Limb (tissue), 2 donors: ENCODE measurements around the gene HHIPL1.

Experiments
- DNase-seq, 2 donors: peaks; one replicate each; pipeline ENCODE4 v3.0.0-alpha.2; 2016; ENCODE audit errors: extremely low spot score in 2 of 2

HHIPL1 gene

DNA sequence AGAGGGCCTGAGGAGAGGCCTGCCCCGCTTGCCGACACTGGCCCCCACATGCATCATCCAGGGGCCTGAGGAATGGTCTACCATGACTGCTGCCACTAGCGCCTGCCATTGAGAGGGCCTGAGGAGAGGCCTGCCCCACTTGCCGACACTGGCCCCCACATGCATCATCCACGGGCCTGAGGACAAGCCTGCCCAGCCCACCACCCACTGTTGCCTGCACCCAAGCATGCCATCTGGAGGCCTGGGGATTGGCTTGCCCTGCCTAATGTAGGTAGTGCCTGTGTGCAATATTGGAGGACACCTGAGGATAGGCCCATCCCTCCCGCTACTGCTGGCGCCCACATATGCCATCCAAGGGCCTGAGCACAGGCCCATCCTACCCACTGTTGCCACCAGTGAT, 63.5 kb downstream of the HHIPL1 start:
- no peak for DNase-seq

DNA sequence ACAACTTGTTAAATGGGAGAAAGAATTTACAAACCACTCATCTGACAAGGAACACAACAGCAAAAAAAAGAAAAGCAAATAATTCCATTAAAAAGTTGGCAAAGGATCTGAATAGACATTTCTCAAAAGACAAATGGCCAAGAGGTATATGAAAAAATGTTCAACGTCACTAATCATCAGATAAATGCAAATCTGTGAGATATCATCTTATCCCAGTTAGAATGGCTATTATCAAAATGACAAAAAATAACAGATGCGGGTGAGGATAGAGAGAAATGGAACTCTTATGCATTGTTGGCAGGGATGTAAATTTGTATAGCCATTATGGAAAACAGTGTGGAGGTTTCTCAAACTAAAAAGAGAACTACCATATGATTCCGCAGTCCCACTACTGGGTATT, 69.0 kb downstream of the HHIPL1 start:
- DNase-seq: no peak

DNA sequence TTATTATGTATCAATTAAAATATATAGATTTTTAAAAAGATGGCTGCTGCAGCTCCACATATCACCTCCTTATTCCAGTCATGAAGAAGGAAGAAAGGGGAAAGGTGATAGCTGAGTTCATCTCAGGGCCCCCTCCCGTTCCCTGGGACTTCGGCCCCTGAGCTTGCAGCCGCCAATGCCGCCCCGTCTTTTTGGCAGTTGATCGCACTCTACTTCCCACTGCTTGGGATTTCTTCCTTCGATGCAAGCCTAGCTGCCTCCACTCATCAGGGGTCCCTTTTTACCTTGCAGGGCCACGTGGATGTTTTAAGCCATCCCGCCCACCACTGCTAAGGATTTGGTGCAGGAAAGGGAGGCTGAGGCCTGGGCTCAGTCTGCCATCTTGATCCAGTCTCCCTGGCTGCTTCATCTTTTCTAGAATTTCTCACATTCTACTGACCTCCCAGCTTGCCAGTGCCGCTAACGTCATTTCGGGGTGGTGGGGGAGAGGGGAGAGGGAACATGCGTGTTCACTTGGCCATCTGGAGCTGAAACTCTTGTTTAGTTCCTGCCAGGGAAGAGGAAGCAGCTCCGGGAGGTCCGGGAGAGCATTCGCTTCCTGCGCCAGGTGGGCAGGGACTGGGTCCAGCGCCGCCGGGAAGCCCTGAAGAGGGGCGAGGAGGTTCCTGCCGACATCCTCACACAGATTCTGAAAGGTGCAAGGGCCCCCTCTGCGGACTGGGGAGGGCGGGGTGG, 70.5 kb downstream of the HHIPL1 start:
- DNase-seq: no peak

DNA sequence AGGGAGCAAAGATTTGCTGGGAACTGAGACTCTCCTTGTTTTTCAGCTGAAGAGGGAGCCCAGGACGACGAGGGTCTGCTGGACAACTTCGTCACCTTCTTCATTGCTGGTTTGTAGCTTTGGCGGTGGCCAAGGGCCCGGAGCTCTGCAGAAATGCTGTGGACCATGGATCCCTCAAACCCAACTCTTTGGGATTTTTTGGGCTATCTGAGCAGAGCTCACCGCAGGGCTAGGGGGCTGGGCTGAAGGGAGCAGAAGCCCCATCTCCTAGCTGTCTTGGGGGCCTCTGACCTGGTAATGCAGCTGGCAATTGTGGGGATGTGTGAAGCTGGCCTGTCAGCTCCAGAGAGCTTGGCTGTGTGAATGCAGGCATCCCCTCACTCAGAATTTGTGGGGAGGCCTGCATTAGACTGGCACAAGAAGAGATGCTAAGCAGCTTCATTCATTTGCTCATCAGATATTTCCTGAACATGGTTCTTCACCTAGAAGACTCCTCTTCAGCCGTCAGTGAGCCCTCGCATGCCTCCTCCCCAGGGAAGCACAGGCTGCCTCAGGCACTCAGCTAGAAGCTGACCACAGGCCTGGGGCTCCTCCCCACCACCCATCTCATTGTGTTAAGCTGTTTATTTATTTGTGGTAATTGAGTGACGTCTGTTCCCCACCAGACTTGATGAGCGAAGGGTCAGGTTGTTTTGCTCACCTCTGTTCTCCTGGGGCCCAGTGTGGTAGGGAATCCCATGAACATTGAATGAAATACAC, 71.3 kb downstream of the HHIPL1 start:
- no peak for DNase-seq

DNA sequence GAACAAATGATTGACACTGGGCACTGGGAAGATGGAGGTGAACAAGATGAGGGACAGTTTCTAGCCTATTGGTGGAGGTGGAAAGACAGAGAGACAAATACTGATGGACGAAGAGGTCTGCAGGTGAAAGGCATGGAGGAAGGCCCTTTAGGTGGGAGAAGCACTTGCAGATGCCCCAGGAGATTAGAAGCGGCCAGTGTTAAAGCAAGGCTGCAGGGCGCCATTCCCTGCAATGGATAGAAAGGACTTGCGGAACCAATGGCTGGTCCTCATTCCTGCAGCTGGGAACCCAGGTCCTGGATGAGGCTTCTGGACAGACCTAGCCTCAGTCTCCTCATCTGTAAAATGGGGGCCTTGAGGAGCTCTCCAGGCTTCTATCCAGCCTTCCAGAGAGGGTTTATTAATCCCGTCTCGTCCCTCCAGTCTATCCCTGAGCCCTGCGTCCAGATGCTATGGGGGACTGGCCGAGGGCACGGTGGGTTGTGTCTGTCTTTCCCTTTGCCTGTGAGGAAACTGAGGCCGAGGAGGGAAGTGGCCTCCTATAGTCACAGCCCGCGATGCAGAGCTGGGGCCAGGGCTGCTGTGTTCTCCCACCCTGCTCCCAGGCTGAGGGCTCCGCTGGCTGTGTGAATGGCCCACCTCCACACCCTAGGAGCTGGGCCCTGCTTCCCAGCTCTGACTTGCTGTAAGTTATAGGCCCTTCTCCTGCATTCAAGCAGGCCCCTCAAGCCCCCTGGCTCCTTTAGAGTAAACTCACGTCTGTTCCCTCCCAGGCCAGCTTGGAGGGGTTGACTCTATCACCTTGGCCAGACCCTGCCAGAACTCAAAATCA, 72.1 kb downstream of the HHIPL1 start:
- no peak for DNase-seq

DNA sequence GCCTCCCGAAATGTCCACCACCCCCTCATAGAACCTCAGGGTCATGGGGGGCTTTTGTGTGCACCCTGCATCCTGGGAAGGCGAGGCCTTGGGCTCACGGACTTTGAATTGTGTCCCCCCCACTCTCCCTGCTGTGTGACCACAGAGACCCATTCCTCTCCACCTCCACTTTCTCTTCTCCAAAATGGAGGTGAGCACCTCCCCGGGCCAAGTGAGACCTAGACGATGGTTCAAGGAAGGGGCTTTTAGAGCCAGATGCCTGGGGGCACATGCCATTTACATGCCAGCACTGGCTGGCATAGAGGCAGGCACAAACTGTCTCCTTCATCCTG, 72.7 kb downstream of the HHIPL1 start:
- DNase-seq: no peak

DNA sequence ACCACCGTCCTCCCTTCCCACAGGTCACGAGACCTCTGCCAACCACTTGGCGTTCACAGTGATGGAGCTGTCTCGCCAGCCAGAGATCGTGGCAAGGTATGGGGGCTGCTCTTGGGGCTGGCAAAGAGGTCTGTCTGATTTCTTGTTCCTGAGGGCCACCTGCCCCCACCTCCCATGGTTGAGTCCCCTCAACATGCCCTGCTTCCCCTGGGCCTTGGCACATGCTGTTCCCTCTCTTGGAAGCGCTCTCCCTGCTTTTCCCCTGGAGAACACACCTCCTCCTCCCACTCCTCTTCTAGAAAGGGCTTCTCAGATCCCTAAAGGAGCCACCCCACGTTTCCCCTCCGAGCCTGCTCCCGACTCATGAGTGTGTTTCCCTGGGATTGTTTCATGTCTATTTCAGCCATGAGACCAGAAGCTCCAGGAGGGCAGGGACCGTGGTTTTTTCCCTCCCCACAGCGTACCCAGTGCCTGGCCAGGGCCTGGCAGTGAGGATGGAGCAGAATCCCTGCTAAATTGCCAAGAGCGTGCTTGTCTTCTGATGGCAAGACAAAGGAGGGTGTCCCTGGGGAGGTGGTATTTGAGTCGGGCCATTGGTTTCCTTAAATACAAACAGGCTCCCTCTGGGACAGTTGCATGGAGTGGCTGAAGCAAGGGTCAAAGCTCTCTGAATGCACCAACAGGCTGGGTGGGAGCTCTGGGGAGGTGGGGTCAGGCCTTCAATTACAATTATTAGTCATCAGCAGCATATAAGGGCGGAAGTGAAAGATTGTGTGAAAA, 73.3 kb downstream of the HHIPL1 start:
- DNase-seq: no peak

DNA sequence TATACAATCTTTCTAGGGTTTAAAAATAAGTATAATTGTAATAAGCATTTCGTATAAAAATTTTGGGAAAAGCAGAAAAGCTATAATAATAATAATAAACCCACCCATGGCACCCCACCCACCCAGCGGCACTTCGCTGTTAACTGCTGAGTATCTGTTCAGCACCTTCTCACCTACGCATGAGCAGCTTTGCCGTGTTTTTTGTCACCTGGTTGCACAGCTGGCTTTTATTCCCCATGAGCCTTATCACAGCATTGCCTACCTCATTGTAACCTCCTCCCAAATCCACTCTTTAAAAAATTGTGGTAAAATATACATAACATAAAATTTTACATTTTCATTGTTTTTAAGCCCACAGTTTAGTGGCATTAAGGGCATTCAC, 73.9 kb downstream of the HHIPL1 start:
- DNase-seq: no peak

DNA sequence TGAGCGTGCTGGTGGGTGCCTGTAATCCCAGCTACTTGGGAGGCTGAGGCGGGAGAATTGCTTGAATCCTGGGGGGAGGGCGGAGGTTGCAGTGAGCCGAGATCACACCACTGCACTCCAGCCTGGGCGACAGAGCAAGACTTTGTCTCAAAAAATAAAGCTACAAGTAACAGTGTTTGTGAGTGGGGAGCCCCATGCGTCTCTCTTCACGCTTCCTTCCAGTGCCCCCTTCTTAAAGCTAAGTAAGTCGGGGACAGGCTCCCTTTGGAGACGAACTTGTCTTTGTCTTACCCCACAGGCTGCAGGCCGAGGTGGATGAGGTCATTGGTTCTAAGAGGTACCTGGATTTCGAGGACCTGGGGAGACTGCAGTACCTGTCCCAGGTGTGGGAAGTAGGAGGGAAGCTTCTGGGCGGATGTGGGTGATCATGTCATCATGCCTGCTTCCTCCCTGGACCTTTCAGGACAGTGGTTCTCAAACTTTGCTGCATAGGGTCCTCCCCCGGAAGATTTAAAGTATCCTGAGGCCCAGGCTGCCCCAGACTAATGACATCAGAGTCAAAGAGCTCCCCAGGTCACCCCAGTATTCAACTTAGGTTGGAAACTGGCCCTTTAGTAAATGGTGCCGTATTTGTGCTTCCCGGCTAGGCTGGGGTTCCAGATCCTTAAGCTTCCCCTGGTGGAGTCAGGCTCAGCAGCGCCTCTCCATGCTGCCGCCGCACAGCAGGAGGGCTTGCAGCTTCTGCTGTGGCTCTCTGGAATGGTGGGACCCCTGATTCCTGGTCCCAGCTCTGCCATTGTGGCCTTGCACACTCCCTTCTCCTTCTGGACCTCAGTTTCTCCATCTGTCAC, 76.2 kb downstream of the HHIPL1 start:
- no peak for DNase-seq

DNA sequence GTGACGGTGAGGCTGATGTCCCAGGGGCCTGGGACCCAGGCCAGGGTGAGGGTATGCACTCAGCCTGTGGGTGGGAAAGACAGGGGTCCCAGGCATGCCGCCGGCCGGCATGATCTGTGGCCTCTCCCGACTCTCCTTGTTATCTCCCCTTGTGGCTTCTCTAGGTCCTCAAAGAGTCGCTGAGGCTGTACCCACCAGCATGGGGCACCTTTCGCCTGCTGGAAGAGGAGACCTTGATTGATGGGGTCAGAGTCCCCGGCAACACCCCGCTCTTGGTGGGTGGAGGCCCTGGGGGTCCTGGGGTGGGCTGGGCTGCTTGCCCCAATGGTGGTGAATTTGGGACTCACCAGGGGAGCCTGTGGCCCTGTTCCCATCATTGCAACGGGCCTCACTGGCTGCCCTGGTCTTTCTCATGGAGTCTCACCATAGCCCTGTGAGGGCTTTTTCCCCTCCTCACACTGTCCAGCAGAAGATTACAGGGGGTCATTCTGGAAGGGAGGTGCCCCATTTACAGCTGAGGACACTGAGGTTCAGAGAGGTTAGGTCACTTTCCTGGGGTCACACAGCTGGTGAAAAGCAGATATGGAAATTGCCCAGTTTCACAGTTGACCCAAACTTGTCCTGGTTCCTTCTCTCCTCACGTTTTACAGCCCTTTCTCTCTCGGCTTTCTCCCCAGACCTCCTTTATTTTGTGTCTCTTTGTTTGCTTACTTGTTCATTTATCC, 77.0 kb downstream of the HHIPL1 start:
- no peak for DNase-seq

DNA sequence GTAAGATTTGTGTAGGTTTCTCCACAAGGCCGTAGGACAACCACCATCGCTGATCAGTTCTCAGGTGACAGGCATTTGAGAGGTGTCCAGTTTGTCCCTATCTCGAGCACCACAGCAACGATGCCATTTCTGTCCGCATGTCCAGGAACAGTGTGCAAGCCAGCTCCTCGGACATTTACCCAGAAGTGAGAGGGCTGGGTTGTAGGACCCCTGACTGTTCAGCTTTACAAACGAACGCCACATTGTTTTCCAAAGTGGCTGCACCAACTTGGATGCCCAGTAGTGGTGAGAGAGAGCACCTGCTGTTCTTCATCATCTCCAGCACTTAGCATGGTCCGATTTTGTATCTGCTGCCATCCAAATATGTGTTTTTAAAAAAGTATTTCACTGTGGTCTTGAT, 77.8 kb downstream of the HHIPL1 start:
- no peak for DNase-seq

DNA sequence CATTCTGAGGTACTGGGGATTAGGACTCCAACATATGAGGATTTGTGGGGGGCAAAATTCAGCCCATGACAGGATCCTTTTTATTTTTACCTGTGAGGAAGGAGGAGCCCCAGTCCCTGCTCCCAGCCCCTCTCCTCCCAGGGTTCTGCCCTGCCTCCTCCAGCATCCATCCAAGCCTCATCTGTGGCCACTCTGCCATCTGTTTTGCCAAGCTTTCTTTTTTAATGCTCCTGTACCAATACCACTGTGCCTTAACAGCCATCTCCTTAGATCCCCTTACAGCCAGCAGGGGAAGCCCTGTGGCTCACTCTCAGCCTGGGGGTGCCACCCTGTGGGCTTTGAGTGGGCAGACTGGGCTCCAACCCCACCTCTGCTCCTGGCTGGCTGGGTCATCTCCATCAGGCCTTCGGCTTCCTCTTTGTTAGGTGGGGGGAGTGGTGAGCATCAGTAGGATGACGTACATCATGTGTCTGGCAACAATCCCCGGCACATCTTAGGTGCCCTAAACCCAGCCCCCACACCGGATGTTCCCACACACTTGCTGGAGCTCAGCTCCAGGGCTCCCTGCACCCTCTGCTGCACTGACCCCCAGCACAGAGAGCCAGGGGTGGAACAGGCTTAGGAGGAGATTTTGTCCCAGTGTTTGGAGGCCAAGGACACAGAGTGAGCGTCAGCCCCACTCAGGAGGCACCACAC, 79.4 kb downstream of the HHIPL1 start:
- no peak for DNase-seq

DNA sequence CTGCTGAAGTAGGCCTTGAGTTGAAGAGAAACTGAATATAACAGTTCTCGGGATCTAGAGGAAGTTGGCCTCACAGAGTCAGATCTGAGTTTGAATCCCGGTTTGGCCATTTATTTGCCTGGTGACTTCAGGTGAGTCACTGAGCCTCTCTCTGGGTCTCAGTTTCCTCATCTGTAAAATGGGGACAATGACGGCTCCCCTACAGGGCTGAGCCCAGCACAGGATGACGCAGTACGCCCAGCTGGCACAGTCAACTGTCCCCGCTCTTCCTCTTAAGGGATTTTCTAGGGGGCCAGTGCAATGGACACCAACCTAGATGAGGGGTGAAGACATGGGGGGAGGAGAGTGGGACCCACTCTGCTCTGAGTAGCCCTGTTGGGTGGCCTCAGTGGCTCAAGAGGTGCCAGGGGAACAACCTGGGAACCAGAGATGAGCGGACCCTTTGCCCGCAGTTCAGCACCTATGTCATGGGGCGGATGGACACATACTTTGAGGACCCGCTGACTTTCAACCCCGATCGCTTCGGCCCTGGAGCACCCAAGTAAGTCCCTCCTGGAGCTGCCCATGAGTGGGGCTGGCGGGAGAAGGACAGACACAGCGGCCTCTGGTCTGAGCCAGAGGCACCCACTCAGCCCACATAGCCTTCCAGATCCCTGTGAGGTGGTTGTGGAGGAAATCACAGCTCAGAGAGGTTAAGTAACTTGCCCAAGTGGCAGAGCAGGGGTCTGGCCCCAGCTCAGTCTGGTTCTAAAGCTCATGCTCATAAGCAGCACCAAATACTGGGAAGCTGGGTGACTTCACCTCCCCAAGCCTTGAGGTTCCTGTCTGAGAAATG, 80.2 kb downstream of the HHIPL1 start:
- DNase-seq: no peak

DNA sequence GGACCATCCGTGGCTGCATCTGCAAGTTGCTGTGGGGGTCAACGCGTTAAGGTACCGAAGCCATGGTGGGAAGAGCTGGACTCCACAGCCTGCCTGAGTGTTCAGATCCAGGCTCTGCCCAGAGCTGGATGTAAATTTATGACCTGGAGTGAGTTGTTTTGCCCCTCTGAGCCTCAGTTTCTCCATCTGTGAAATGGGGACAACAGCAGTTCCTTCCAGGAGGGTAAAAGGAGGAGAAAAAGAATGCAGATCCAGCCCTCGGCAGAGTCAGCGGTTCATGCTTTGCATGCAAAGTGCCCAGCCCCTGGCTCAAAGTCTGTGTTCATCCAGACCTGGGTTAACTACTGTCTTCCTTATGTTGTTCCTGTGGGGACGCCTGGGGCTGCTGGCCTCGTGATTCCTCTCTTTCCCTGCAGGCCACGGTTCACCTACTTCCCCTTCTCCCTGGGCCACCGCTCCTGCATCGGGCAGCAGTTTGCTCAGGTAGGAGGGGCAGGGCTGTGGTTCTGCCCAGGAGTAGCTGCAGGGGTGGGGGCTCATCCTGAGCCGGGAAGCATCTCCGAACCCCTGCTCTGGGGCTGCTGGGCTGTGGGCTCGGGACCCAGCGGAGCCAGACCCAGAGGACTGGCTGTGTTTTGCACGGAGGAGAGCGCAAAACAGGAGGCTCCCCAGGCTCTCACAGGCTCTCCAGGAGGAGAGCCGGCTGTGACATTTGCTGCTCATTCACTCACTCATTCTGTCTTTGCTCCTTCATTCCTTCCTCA, 81.0 kb downstream of the HHIPL1 start:
- no peak for DNase-seq

DNA sequence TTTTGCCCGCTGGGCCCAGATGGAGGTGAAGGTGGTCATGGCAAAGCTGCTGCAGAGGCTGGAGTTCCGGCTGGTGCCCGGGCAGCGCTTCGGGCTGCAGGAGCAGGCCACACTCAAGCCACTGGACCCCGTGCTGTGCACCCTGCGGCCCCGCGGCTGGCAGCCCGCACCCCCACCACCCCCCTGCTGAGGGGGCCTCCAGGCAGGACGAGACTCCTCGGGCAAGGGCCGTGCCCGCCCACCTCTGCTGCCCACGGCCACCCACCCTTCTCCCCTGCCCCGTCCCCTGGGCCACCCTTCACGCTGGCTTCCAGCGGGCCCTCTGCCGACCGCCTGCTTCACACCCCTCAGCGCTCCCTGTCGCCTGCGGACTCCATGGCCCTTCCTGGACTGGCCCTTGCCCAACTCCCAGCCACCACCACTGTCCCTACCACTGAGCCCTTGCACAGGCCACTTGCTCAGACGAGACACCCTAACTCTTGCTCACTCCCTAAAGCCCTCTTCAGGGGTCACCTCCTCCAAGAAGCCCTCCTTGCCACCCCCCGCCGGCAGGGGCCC, 81.7 kb downstream of the HHIPL1 start:
- DNase-seq: no peak

DNA sequence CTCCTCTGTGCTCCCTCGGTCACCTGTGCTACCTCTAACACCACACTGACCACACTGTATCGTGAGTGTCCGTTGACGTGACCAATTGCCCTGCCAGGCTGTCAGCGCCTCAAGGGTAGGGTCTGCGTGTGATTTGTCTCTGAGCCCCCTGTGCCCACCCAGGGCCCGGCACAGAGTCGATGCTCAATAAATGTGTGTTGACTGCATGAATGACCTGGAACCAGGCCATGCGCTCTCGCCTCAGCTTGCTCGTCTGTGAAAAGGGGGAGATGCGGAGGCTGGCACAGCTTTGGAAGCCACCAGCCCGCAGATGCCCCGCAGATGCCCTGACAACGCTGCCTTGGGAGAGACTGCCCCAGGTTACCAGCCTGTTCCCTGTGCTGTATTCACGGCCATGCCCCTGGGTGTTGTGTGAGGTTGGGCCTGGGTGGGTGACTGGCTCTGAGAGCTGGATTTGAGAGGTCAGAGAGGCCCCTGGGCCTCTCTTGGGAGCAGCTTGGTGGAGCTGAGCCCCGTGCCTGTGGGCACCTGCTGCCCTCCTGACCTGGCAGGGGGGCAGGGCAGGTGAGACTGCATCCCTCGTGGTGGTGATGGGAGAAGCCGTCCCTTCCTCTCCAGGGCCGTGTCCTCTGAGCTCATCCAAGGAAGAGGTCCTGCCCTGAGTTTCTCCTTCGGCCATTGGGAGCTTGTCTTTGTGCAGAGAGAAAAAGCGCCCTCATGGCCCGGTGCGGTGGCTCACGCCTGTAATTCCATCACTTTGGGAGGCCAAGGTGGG, 82.4 kb downstream of the HHIPL1 start:
- no peak for DNase-seq
